Endothelial cell (in vitro differentiated cells): ENCODE measurements around the gene AKAP6. TPM values are rescaled to one million over a fixed set of nuclear protein-coding genes. Genes with fewer than 3 reads are reported as not detected.

Experiments
- DNase-seq: peaks from one replicate; pipeline ENCODE4 v3.0.0; 2021; ENCODE audit warnings: low spot score
- H3K27ac Mint-ChIP-seq: one replicate; pipeline ENCODE4 v1.8.0; 2021; ENCODE audit warnings: mixed read lengths, inconsistent platforms; ENCODE audit not compliant: unreplicated experiment
- H3K27me3 Mint-ChIP-seq: one replicate; pipeline ENCODE4 v1.8.0; 2021; ENCODE audit warnings: mild to moderate bottlenecking, moderate library complexity, mixed read lengths, inconsistent platforms; ENCODE audit not compliant: unreplicated experiment
- H3K36me3 Mint-ChIP-seq: one replicate; pipeline ENCODE4 v1.8.0; 2021; ENCODE audit warnings: mild to moderate bottlenecking, low read depth, mixed read lengths, inconsistent platforms; ENCODE audit not compliant: unreplicated experiment
- H3K4me1 Mint-ChIP-seq: one replicate; pipeline ENCODE4 v1.8.0; 2021; ENCODE audit warnings: mild to moderate bottlenecking, mixed read lengths, inconsistent platforms; ENCODE audit not compliant: unreplicated experiment
- H3K4me3 Mint-ChIP-seq: one replicate; pipeline ENCODE4 v1.8.0; 2021; ENCODE audit warnings: mild to moderate bottlenecking, mixed read lengths, inconsistent platforms; ENCODE audit not compliant: unreplicated experiment
- H3K9me3 Mint-ChIP-seq: one replicate; pipeline ENCODE4 v1.8.0; 2021; ENCODE audit warnings: mixed read lengths, inconsistent platforms; ENCODE audit not compliant: unreplicated experiment
- CTCF ChIP-seq: fragments of 200-600 bp; sonication (generic); IDR thresholded peaks from one replicate; pipeline ENCODE4 v1.5.0; 2021; ENCODE audit warnings: antibody characterized with exemption; ENCODE audit not compliant: unreplicated experiment
- total RNA-seq: library from RNA; stranded (reverse); fragmentation: NEBNext Ultra II Directional; extraction: Animal tissue kit (Norgen Biotek cat#: 25700); gene quantifications from one replicate; pipeline ENCODE4 v1.2.1, GENCODE V29; 2021; ENCODE audit not compliant: unreplicated experiment

AKAP6 gene
- total RNA-seq, 1 donor from 2014 or later, result 4.4 TPM

GRCh38 chr14:32472512-32473463 lies 143.7 kb downstream of the AKAP6 start:
- Mint-ChIP-seq H3K27ac (no peak overlapping the region), H3K36me3 (no peaks in the 10 kb centered on the region), H3K4me3 (no peak overlapping the region), H3K27me3 (no peaks in the 10 kb centered on the region), H3K4me1 (peaks cover 3% of the 10 kb centered on the region), H3K9me3 (no peaks in the 10 kb centered on the region)
- no peak for TF ChIP-seq CTCF
- DNase-seq, result no peak

GRCh38 chr14:32473464-32473855 lies 144.4 kb downstream of the AKAP6 start:
- TF ChIP-seq CTCF, result no peak
- Mint-ChIP-seq H3K27ac (no peak overlapping the region), H3K9me3 (no peaks in the 10 kb centered on the region), H3K4me1 (peaks cover 3% of the 10 kb centered on the region), H3K4me3 (no peak overlapping the region), H3K36me3 (no peaks in the 10 kb centered on the region), H3K27me3 (no peaks in the 10 kb centered on the region)
- no peak for DNase-seq

GRCh38 chr14:32474478-32475195 lies 145.5 kb downstream of the AKAP6 start:
- no peak overlapping the region for H3K27ac Mint-ChIP-seq
- TF ChIP-seq CTCF, result no peak
- DNase-seq, result no peak
- H3K27me3 Mint-ChIP-seq, result no peaks in the 10 kb centered on the region
- no peaks in the 10 kb centered on the region for H3K36me3 Mint-ChIP-seq
- peaks cover 3% of the 10 kb centered on the region for H3K4me1 Mint-ChIP-seq
- H3K4me3 Mint-ChIP-seq, result no peak overlapping the region
- H3K9me3 Mint-ChIP-seq, result no peaks in the 10 kb centered on the region

GRCh38 chr14:32476532-32476931 lies 147.4 kb downstream of the AKAP6 start:
- Mint-ChIP-seq H3K9me3 (no peaks in the 10 kb centered on the region), H3K36me3 (no peaks in the 10 kb centered on the region), H3K4me3 (no peak overlapping the region), H3K27ac (no peak overlapping the region), H3K27me3 (no peaks in the 10 kb centered on the region), H3K4me1 (peaks cover 7% of the 10 kb centered on the region)
- no peak for TF ChIP-seq CTCF
- no peak for DNase-seq

- no peaks in the 10 kb centered on the region for H3K9me3 Mint-ChIP-seq
- no peak overlapping the region for H3K4me3 Mint-ChIP-seq
- H3K4me1 Mint-ChIP-seq, result peaks cover 16% of the 10 kb centered on the region
- DNase-seq, result no peak
- H3K27ac Mint-ChIP-seq, result no peak overlapping the region
- H3K27me3 Mint-ChIP-seq, result no peaks in the 10 kb centered on the region
- H3K36me3 Mint-ChIP-seq, result no peaks in the 10 kb centered on the region
- TF ChIP-seq CTCF, result no peak
These were observed 148.3 kb downstream of the AKAP6 start for GRCh38 chr14:32477396-32477795.
